GM19043 (cell line): ENCODE results near the gene TBC1D1.
A peak's percentile ranks its signal among the peaks of the same experiment; 100 is the strongest.

Experiments
- ATAC-seq: cut with Tn5 transposase; IDR thresholded peaks from one replicate; pipeline ENCODE4 v1.9.1; 2021; ENCODE audit warnings: low read depth; ENCODE audit not compliant: unreplicated experiment

The TBC1D1 gene

GRCh38 chr4:38114386-38115150 is 223.7 kb downstream of the TBC1D1 start:
- ATAC-seq = no peak

DNA sequence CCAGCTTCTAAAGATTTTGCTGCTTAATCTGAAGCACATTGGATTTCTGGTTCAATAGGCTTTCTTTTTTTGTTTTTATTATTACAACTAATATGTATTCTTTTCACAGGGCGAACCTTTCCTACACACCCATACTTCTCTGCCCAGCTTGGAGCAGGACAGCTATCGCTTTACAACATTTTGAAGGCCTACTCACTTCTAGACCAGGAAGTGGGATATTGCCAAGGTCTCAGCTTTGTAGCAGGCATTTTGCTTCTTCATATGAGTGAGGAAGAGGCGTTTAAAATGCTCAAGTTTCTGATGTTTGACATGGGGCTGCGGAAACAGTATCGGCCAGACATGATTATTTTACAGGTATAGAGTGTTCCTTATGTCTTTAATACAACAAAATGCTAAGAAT is 224.7 kb downstream of the TBC1D1 start:
- ATAC-seq = no peak

GRCh38 chr4:38117591-38117990 is 226.7 kb downstream of the TBC1D1 start:
- no peak for ATAC-seq

GRCh38 chr4:38119668-38120385 is 228.9 kb downstream of the TBC1D1 start:
- no peak for ATAC-seq

- ATAC-seq = no peak
These were observed 229.9 kb downstream of the TBC1D1 start for GRCh38 chr4:38120772-38121171.

GRCh38 chr4:38122060-38122459 is 231.2 kb downstream of the TBC1D1 start:
- no peak for ATAC-seq

GRCh38 chr4:38123555-38123954 is 232.7 kb downstream of the TBC1D1 start:
- no peak for ATAC-seq

DNA sequence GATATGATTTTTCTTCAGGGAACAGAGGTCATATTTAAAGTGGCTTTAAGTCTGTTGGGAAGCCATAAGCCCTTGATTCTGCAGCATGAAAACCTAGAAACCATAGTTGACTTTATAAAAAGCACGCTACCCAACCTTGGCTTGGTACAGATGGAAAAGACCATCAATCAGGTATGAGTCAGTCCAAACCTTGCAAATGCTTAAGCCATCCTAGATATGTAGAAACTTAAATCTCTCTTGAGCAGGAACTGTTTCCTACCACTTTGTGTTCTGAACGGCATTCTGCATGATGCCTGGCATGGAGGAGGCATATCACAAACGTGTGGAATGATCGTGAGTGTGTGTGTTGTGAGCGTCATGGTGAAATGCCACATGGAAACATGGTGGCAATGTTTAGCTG is 234.1 kb downstream of the TBC1D1 start:
- no peak for ATAC-seq

- no peak for ATAC-seq
These were observed 234.9 kb downstream of the TBC1D1 start for GRCh38 chr4:38125816-38126215.

GRCh38 chr4:38128478-38129459 is 237.9 kb downstream of the TBC1D1 start:
- peak; percentile 47 for ATAC-seq

DNA sequence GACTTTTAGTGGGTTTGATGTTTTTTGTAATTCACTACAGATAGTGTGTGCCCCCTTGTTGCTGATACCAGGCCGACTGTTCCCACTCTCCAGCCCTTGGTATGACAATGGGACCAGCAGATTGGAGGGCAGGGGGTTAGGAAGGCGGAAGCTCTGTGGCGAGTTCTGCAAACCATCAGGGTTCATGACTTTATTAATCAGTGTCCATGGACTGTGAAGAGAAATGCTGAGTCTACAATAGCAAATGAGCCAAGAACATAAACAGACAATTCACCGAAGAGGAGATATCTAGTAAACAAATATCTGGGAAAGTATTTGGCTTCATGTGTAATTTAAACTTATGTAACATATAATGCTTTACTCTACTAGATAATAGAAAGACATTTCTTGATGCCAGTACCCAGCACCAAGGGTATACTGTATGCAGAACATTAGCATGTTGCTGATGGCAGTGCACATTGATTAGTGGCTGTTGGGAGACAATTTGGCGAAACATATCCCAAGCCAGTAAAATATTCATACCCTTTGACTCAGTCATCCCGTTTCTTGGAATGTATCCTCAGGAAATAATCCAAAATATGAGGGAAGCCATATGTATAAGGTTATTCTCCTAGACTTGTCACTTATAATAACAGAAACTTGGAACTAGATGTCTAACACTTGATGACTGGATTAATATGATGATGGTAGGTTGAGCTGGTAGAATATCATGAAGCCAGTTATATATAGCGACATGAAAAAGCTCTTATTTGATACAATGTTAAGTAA is 238.8 kb downstream of the TBC1D1 start:
- no peak for ATAC-seq

DNA sequence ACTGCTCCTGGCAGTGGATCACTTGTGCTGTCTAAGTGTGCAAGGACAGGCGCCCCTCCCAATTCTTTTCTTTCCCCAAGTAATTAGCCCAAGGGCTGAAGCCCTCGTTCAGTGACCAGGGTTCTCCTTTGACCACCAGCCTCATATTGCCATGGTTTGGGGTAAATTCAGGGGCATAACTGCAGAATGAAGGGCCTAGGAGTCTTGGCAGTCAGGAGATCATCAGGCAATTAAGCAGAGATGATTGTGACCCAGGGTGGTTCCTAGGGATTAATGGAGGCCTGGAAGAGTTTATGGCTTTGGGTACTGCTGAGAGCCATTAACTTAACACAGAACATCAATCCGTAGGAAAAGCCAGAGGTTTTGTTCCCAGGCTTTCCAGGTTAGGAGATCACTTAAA is 240.0 kb downstream of the TBC1D1 start:
- no peak for ATAC-seq

DNA sequence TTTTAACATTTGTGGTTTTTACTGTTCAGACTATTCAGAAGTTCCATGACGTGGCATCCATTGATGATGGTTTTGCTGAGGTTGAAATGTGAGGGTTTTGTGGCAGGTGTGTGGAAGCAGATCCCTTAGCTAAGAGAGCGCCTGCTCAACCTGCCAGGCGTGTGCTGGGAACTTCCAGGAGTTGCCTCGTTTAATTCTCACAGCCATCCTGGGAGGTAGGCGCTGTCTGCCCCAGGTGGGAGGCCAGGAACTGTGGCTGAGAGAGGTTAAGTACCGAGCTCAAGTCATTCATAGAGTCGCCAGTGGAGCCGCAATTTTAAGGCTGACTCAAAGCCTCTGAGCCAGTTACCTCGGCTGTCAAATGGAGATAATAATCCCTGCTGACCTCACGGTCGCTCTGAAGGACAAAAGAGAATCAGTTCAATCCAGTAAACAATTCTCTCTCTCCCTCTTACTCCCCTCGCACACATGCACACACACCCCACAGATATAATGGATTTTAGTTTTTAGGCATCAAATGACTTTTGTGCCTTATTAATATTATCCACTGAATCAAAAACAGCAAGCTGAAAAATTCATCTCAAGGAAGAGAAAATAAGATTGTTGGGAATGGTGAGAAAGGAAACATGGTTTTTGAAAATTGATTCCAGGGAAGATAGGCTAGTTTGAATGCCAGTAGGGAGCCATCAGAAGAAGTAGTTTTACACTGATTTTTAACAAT is 240.6 kb downstream of the TBC1D1 start:
- no peak for ATAC-seq

GRCh38 chr4:38132107-38132673 is 241.3 kb downstream of the TBC1D1 start:
- ATAC-seq = peak; percentile 78

GRCh38 chr4:38132843-38133662 is 242.2 kb downstream of the TBC1D1 start:
- no peak for ATAC-seq

GRCh38 chr4:38133711-38134480 is 243.0 kb downstream of the TBC1D1 start:
- ATAC-seq = no peak

DNA sequence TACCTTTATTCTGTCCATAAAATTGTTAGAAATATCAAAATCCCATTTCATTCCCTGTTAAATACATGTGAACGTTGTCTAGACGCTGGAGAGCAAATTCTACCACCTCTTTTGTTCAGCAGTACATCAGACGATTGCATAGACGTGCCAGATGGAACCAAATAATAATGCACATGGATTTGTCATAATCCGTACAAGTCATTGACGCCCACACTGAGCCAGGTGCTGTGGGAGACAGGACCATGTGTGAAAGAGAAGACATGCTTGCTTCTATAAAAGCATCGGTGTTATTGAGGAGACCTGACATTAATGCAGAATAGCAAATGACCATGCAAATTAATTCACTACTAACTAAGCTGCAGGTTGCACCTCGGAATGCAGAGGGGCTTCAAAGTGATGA is 244.3 kb downstream of the TBC1D1 start:
- no peak for ATAC-seq

GRCh38 chr4:38136604-38137003 is 245.7 kb downstream of the TBC1D1 start:
- no peak for ATAC-seq
